Dendritic cell treated with granulocyte-macrophage colony-stimulating factor and Interleukin-4, amounts not matched to agents 40 ng/mL and 50 ng/mL, for 4 days (primary cell): Measurements from ENCODE around the gene SVBP.

Experiments
- H3K27ac Mint-ChIP-seq: one replicate; pipeline ENCODE4 v1.8.0; 2022; ENCODE audit warnings: mild to moderate bottlenecking, mixed read lengths
- H3K27me3 Mint-ChIP-seq: one replicate; pipeline ENCODE4 v1.8.0; 2022; ENCODE audit warnings: mild to moderate bottlenecking, mixed read lengths
- H3K36me3 Mint-ChIP-seq: one replicate; pipeline ENCODE4 v1.8.0; 2022; ENCODE audit warnings: low read depth, mixed read lengths
- H3K4me1 Mint-ChIP-seq: one replicate; pipeline ENCODE4 v1.8.0; 2022; ENCODE audit warnings: low read depth, mixed read lengths
- H3K4me3 Mint-ChIP-seq: one replicate; pipeline ENCODE4 v1.8.0; 2022; ENCODE audit warnings: mild to moderate bottlenecking, moderate library complexity, mixed read lengths
- H3K9me3 Mint-ChIP-seq: one replicate; pipeline ENCODE4 v1.8.0; 2022; ENCODE audit warnings: mixed read lengths
- intact Hi-C: fragments of 100-400 bp; cut with micrococcal nuclease; formaldehyde crosslinking; loops from one replicate; pipeline ENCODE4 v1.15.0; 2022

SVBP gene

DNA sequence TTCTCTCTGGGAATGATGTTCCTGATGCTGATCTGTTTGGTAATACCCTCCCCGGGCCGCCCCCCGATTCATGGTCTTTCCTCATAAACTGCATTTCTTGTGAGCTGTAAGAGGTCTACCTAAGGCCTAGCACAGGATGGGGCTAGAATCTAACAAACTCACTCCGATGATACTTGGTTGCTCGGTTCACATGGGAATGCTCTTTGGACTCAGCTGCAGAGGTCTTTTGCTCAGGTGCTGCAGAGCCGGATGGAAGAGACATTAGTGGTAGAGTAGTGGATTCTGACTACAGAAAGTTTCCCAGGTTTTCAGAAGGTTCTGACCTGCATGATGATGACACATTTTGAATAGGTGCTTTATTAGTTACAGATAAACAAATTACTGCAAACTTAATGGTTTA lies 40.7 kb downstream of the SVBP start:
- peaks cover 93% of the 10 kb centered on the region for H3K36me3 Mint-ChIP-seq
- H3K27ac Mint-ChIP-seq: no peak overlapping the region
- no peaks in the 10 kb centered on the region for H3K27me3 Mint-ChIP-seq
- intact Hi-C loops: loop anchor here (5.0 kb wide), 1 partner anchor 136 kb away; no protein-coding TSS in a partner anchor
- H3K4me3 Mint-ChIP-seq: no peak overlapping the region
- H3K9me3 Mint-ChIP-seq: no peaks in the 10 kb centered on the region
- H3K4me1 Mint-ChIP-seq: peaks cover 8% of the 10 kb centered on the region

GRCh38 chr1:42774928-42775526 lies 42.2 kb downstream of the SVBP start:
- no peak overlapping the region for H3K4me3 Mint-ChIP-seq
- H3K4me1 Mint-ChIP-seq: peaks cover 15% of the 10 kb centered on the region
- H3K9me3 Mint-ChIP-seq: no peaks in the 10 kb centered on the region
- intact Hi-C loops: loop anchor here (5.0 kb wide), 1 partner anchor 137 kb away; no protein-coding TSS in a partner anchor
- H3K27ac Mint-ChIP-seq: no peak overlapping the region
- H3K36me3 Mint-ChIP-seq: peaks cover 89% of the 10 kb centered on the region
- H3K27me3 Mint-ChIP-seq: no peaks in the 10 kb centered on the region

DNA sequence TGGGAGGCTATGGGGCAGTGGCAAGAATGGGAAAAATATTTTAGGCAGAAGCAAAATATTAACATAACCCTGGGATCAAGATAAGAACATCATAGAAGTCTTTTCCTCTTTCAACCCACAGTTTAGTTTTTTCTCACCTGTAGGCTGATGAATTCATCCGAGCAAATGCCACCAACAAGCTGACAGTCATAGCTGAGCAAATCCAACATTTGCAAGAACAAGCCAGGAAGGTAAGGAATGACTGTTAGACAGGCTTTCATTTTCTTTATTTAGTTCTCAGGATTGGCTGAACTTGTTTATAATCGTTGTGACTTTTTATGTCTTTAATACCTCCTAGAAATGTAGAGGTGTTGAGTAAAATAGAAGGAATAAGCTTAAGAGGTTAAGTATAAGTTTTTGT lies 43.8 kb downstream of the SVBP start:
- Mint-ChIP-seq H3K4me3 (no peak overlapping the region), H3K36me3 (peaks cover 87% of the 10 kb centered on the region)

DNA sequence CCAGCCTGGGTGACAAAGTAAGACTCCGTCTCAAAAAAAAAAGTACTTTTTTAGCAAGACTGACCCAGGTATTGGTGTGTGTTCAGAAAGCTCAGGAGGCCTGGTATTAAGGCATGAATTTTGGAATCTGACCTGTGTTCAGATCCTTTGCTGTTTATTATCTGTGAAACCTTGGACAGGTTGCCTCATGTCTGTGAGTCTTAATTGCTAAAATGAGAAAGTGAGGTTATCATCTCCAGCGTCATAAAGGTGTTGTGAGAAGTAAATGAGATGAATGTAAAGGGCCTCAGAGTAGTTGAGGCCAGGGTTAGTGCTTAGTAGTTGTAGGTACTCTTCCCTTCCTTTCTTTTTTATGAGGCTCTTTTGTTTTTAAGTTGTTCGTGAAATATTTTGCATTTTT lies 47.4 kb downstream of the SVBP start:
- Mint-ChIP-seq H3K4me3 (no peak overlapping the region), H3K36me3 (peaks cover 50% of the 10 kb centered on the region)

More for the DNA sequence above, 43.8 kb downstream of the SVBP start:
- Mint-ChIP-seq H3K27me3 (no peaks in the 10 kb centered on the region), H3K9me3 (no peaks in the 10 kb centered on the region), H3K4me1 (peaks cover 28% of the 10 kb centered on the region), H3K27ac (no peak overlapping the region)
- intact Hi-C loops: no loop called here

DNA sequence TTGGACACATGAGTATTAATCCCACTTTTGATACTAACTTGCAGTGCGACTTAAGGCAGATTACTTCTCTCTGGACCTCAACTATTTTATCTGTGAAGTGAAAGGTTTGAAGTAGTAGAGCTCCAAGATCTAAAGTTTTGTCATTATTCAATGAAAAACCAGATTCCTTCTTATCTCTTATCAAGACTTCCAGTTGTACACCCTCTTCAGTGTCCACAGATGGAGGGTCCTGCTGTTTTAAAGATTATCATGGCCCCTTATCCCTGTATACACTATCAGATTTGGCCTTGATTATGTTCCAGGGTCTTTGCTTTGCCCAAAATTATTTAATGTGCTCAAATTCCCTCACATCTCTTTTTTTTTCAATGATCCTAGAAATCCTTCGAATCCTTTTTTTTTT lies 49.0 kb downstream of the SVBP start:
- intact Hi-C loops: loop anchor here (5.0 kb wide), 1 partner anchor 86 kb away; the partner anchor contains the start of gene YBX1
- peaks cover 34% of the 10 kb centered on the region for H3K36me3 Mint-ChIP-seq
- H3K4me3 Mint-ChIP-seq: no peak overlapping the region
- no peaks in the 10 kb centered on the region for H3K9me3 Mint-ChIP-seq
- no peaks in the 10 kb centered on the region for H3K27me3 Mint-ChIP-seq
- H3K4me1 Mint-ChIP-seq: peaks cover 39% of the 10 kb centered on the region
- no peak overlapping the region for H3K27ac Mint-ChIP-seq

More for the DNA sequence above, 47.4 kb downstream of the SVBP start:
- intact Hi-C loops: loop anchor here (5.0 kb wide), 1 partner anchor 88 kb away; the partner anchor contains the start of gene YBX1
- Mint-ChIP-seq H3K27me3 (no peaks in the 10 kb centered on the region), H3K27ac (no peak overlapping the region), H3K9me3 (no peaks in the 10 kb centered on the region), H3K4me1 (peaks cover 34% of the 10 kb centered on the region)

- intact Hi-C loops: loop anchor here (2.0 to 5.0 kb wide), 2 partner anchors 49 to 85 kb away; partner anchors contain the start of genes ERMAP, SVBP and YBX1
- Mint-ChIP-seq H3K36me3 (peaks cover 31% of the 10 kb centered on the region), H3K27me3 (no peaks in the 10 kb centered on the region), H3K4me1 (peaks cover 35% of the 10 kb centered on the region), H3K27ac (no peak overlapping the region), H3K9me3 (no peaks in the 10 kb centered on the region), H3K4me3 (no peak overlapping the region)
Measured at GRCh38 chr1:42767510-42768000, 49.6 kb downstream of the SVBP start.

- Mint-ChIP-seq H3K4me3 (no peak within 1 kb of the TSS), H3K9me3 (no peaks in the 10 kb centered on the region), H3K36me3 (peaks cover 32% of the 10 kb centered on the region), H3K27me3 (no peaks in the 10 kb centered on the region), H3K4me1 (peaks cover 39% of the 10 kb centered on the region), H3K27ac (no peak within 1 kb of the TSS)
- intact Hi-C loops: loop anchor here (2.0 to 5.0 kb wide), 2 partner anchors 50 to 85 kb away; partner anchors contain the start of genes ERMAP, SVBP and YBX1
Measured at GRCh38 chr1:42766741-42767509, 50.3 kb downstream of the SVBP start, which contains the start of the genes C1orf50 and P3H1. C1orf50 (plus strand) TSS chr1:42767249; CDS start chr1:42767312, 63 bp downstream. P3H1 (minus strand) TSS chr1:42767028; CDS start chr1:42766971, 57 bp downstream.

DNA sequence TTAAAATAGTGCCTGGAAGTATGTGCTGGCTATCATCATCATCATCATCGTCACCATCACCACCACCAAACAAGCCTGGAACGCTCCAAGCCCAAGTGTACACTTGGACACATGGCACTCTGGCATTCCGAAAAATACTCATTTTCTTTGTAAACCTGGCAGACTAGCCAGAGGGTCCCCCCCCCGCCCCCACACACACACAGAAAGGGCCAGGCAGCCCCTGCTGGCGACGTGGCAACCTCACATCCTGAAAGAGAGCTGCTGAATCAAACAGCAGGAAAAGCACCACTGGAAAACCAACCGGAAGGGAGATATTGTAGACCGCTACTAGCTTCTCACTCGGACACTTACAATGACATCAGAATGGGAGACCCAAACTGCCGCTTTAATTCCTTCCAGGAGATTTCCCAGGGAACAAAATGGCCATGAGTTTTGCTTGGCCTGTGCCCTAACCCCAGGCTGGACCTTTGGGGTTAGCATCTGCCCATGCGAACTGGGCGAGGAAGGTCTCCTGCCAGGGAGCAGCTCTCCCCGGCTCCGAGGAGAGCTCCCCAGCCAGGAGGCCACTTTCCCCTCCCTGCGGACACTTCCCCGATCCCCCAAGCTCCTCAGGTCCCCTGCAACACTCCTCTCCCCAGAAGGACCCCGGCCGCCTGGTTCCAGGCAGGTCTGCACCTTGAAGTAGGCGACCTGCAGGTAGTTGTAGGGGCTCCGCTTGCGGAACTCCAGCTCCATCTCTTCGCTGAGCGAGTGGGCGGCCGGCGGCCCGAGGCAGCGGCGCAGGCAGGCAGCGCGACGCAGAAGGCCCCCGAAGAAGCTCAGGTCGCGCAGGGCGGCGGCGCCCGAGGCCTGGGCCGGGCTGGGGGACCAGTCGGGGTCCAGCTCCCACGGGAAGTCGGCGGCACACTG lies 51.1 kb downstream of the SVBP start:
- Mint-ChIP-seq H3K4me3 (no peak overlapping the region), H3K4me1 (peaks cover 39% of the 10 kb centered on the region), H3K27ac (no peak overlapping the region), H3K27me3 (no peaks in the 10 kb centered on the region), H3K9me3 (no peaks in the 10 kb centered on the region), H3K36me3 (peaks cover 40% of the 10 kb centered on the region)
- intact Hi-C loops: loop anchor here (2.0 to 5.0 kb wide), 2 partner anchors 51 to 84 kb away; partner anchors contain the start of genes ERMAP, SVBP and YBX1

DNA sequence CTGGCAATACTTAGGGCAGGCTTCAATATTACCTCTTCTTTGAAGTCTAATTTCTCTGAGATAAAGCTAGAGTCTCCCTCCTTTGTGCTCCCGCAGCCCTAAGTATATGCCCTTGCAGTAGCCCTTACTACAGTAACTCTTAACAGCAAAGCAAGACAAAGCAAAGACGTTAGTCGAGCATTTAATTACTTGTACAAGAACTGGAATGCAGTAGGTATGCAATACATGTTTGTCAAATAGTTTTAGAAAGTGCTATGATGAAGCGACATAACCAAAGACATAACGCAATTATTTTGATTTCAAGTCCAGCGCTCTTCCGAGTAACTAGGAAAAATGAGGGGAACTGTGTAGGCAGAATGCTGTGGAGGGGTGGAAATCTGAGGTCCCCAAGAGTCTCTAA lies 51.9 kb downstream of the SVBP start:
- Mint-ChIP-seq H3K36me3 (peaks cover 40% of the 10 kb centered on the region), H3K27me3 (no peaks in the 10 kb centered on the region), H3K9me3 (no peaks in the 10 kb centered on the region), H3K4me1 (peaks cover 32% of the 10 kb centered on the region), H3K4me3 (no peak overlapping the region), H3K27ac (no peak overlapping the region)
- intact Hi-C loops: loop anchor here (5.0 kb wide), 1 partner anchor 83 kb away; the partner anchor contains the start of gene YBX1

DNA sequence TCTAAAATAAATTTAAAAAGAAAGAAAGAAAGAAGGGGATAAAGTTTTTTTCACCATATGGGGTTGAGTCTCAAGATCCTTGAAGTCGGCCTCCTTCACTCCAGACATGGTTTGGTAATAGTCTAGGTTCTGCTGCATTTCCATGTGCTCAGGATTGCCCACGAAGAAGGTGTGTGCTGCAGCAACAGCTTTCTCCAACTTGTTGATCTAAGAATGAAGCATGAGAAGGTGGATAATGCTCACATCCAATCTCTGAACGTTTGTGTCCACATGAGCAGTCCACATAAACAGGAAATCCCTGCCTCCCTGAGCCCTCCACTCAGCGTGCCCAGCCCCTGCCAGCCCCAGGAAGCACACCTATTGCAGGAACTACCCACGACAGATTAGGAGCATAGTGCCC lies 54.9 kb downstream of the SVBP start:
- intact Hi-C loops: no loop called here
- H3K4me3 Mint-ChIP-seq: no peak overlapping the region
- H3K27ac Mint-ChIP-seq: peak overlapping the region; percentile 52
- no peaks in the 10 kb centered on the region for H3K9me3 Mint-ChIP-seq
- H3K27me3 Mint-ChIP-seq: no peaks in the 10 kb centered on the region
- H3K4me1 Mint-ChIP-seq: peaks cover 26% of the 10 kb centered on the region
- peaks cover 43% of the 10 kb centered on the region for H3K36me3 Mint-ChIP-seq

GRCh38 chr1:42761567-42761966 lies 55.6 kb downstream of the SVBP start:
- intact Hi-C loops: no loop called here
- Mint-ChIP-seq H3K4me1 (peaks cover 30% of the 10 kb centered on the region), H3K27me3 (no peaks in the 10 kb centered on the region), H3K36me3 (peaks cover 50% of the 10 kb centered on the region), H3K27ac (peak overlapping the region; percentile 52), H3K4me3 (no peak overlapping the region), H3K9me3 (no peaks in the 10 kb centered on the region)

DNA sequence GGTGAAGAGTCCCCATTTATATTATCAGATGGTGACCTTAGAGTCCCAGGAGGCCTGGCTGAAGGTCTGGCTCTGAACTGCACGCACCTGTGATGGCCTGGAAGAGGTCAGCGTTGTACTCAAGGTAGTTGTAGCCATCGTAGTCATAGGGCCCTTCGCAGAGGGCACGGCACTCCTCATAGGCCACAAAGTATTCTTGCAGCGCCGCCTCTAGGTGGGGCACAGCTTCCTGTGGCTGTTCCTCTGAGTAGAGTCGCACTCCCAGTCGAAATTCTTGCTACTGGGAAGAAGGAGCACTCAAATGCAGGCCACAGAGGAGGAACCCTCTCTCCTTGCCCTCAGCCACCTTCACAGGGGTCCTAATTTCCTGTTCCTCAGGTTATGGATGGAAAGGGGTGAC lies 58.1 kb downstream of the SVBP start:
- H3K4me1 Mint-ChIP-seq: peaks cover 31% of the 10 kb centered on the region
- peak overlapping the region; percentile 58 for H3K27ac Mint-ChIP-seq
- peaks cover 74% of the 10 kb centered on the region for H3K36me3 Mint-ChIP-seq
- intact Hi-C loops: no loop called here
- H3K9me3 Mint-ChIP-seq: no peaks in the 10 kb centered on the region
- no peaks in the 10 kb centered on the region for H3K27me3 Mint-ChIP-seq
- H3K4me3 Mint-ChIP-seq: no peak overlapping the region

GRCh38 chr1:42758641-42759040 lies 58.6 kb downstream of the SVBP start:
- Mint-ChIP-seq H3K27ac (peak overlapping the region; percentile 58), H3K27me3 (no peaks in the 10 kb centered on the region), H3K4me1 (peaks cover 31% of the 10 kb centered on the region), H3K9me3 (no peaks in the 10 kb centered on the region), H3K4me3 (no peak overlapping the region), H3K36me3 (peaks cover 79% of the 10 kb centered on the region)
- intact Hi-C loops: no loop called here
